ENCODE measurements around the gene EFNA5. TPM values are rescaled to one million over a fixed set of nuclear protein-coding genes. Genes with fewer than 3 reads are reported as not detected.
"Not testable (repeated sequence)": the region's sequence is repeated elsewhere in the genome, so short reads cannot be mapped to it uniquely, and the experiment has no call there.

EFNA5 gene
- total RNA-seq, 1 donor from 2014 or later, result 38.9 TPM

DNA sequence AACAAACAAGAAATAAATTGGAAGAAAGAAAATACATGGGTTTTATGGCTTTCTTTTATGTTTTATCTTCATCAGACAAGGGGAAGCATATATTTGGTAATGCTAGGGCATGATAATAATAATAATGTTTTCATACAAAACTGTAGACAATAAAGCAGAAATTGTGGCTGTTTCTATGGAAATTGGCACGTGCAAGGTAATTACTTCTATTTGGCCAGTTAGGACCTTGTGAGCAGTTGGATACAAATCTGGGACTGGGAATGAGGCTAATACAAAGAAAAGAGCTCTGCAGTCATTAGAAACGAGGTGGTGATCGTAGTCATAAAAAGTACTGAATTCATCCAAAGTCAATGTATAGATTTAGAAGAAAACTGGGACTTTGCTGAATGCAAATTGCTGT, 233.6 kb downstream of the EFNA5 start:
- Mint-ChIP-seq H3K4me1 (ENCODE audit: low read depth) (peaks cover 5% of the 10 kb centered on the region), H3K27ac (ENCODE audit: unreplicated experiment) (no peak overlapping the region), H3K9me3 (ENCODE audit: low read depth) (peaks cover 9% of the 10 kb centered on the region), H3K36me3 (ENCODE audit: low read depth) (no peaks in the 10 kb centered on the region), H3K27me3 (ENCODE audit: low read depth) (no peaks in the 10 kb centered on the region), H3K4me3 (ENCODE audit: unreplicated experiment) (no peak overlapping the region)
- TF ChIP-seq, protein P1, sequence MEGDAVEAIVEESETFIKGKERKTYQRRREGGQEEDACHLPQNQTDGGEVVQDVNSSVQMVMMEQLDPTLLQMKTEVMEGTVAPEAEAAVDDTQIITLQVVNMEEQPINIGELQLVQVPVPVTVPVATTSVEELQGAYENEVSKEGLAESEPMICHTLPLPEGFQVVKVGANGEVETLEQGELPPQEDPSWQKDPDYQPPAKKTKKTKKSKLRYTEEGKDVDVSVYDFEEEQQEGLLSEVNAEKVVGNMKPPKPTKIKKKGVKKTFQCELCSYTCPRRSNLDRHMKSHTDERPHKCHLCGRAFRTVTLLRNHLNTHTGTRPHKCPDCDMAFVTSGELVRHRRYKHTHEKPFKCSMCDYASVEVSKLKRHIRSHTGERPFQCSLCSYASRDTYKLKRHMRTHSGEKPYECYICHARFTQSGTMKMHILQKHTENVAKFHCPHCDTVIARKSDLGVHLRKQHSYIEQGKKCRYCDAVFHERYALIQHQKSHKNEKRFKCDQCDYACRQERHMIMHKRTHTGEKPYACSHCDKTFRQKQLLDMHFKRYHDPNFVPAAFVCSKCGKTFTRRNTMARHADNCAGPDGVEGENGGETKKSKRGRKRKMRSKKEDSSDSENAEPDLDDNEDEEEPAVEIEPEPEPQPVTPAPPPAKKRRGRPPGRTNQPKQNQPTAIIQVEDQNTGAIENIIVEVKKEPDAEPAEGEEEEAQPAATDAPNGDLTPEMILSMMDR (IDR thresholded peaks at IDR 0.05), result no peak
- DNase-seq (ENCODE audit: low spot score), result no peak

DNA sequence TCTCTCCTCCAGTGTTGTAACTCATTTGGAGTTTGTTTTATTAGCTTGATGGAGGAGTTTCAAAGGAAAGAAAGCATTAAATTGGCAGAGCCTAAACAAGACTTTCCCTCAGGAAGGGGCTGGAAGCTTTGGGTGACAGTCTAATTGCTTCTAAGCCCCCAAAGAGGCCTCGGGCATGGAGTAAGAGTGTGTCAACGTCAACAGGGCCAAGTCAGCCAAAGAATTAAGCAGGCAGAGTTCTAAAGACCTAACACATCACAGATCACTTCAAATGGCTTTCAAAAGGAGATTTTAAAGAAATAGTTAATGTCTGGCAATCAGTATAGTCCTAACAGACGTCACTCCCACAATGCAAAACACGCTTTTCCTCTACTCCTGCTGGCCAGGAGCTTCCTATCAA, 234.5 kb downstream of the EFNA5 start:
- Mint-ChIP-seq H3K27me3 (ENCODE audit: low read depth) (no peaks in the 10 kb centered on the region), H3K27ac (ENCODE audit: unreplicated experiment) (no peak overlapping the region), H3K4me1 (ENCODE audit: low read depth) (peaks cover 11% of the 10 kb centered on the region), H3K4me3 (ENCODE audit: unreplicated experiment) (no peak overlapping the region), H3K9me3 (ENCODE audit: low read depth) (peaks cover 9% of the 10 kb centered on the region), H3K36me3 (ENCODE audit: low read depth) (no peaks in the 10 kb centered on the region)
- no peak for DNase-seq (ENCODE audit: low spot score)
- TF ChIP-seq, protein P1 (IDR thresholded peaks at IDR 0.05), result no peak

DNA sequence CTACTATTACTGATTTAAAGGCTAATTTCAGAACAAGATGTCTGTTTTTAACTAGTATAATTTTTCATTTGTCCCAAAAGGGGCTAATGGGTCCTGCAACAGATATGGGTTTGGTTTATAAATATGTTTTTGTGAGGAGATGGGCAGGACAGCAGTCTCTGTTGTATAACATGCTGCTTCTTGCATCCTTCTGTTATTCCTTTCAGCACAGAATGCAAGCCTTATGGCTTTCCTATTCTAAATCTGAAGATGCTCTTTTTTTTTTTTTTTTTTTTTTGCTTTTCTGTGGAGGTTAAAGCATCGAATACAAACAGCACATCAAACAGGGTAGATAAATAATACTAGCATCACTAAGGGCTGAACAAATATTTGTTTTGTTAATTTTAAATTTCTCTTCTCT, 235.7 kb downstream of the EFNA5 start:
- no peak overlapping the region for H3K27ac Mint-ChIP-seq (ENCODE audit: unreplicated experiment)
- no peak overlapping the region for H3K4me3 Mint-ChIP-seq (ENCODE audit: unreplicated experiment)
- no peak for DNase-seq (ENCODE audit: low spot score)
- no peaks in the 10 kb centered on the region for H3K27me3 Mint-ChIP-seq (ENCODE audit: low read depth)
- peaks cover 15% of the 10 kb centered on the region for H3K4me1 Mint-ChIP-seq (ENCODE audit: low read depth)
- H3K9me3 Mint-ChIP-seq (ENCODE audit: low read depth), result peaks cover 9% of the 10 kb centered on the region
- H3K36me3 Mint-ChIP-seq (ENCODE audit: low read depth), result no peaks in the 10 kb centered on the region
- TF ChIP-seq, protein P1 (IDR thresholded peaks at IDR 0.05), result no peak

DNA sequence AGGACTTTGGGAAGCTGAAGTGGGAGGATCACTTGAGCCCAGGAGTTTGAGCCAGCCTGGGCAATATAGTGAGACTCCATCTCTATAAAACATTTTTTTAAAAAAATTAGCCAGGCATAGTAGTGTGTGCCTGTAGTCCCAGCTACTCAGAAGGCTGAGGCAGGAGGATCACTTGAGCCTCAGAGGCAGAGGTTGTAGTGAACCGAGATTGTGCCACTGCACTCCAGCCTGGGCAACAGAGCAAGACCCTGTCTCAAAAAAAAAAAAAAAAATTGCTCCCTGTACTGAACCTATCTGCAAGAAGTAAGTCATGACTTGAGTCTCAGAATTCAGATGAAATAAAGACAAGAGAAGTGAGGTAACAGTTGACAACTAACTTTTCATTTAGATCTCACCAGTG, 237.1 kb downstream of the EFNA5 start:
- H3K4me1 Mint-ChIP-seq (ENCODE audit: low read depth), result peaks cover 26% of the 10 kb centered on the region
- H3K4me3 Mint-ChIP-seq (ENCODE audit: unreplicated experiment); H3K27ac Mint-ChIP-seq (ENCODE audit: unreplicated experiment); DNase-seq (ENCODE audit: low spot score); H3K36me3 Mint-ChIP-seq (ENCODE audit: low read depth); H3K27me3 Mint-ChIP-seq (ENCODE audit: low read depth); H3K9me3 Mint-ChIP-seq (ENCODE audit: low read depth): not testable (repeated sequence)

DNA sequence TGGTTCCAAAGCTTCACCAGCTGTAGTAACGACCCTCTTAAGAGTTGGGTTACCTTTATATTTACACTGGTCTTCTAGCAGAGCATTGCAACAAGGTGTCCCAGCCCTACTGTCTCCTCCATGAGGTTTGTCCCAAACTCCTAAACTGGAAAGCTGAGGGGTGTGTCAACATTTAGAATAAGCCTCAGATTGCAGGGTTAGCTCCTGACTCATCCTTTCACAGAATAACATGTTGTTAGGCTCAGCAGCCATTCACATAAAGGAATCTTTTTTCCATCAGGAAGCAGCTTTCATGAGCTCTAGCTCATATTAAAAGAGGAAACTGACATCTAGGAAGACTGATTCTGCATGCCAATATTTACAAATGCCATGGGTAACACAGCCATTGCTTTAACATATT, 238.7 kb downstream of the EFNA5 start:
- TF ChIP-seq, protein P1 (IDR thresholded peaks at IDR 0.05), result no peak
- Mint-ChIP-seq H3K4me3 (ENCODE audit: unreplicated experiment) (no peak overlapping the region), H3K27me3 (ENCODE audit: low read depth) (no peaks in the 10 kb centered on the region), H3K27ac (ENCODE audit: unreplicated experiment) (no peak overlapping the region), H3K4me1 (ENCODE audit: low read depth) (peaks cover 33% of the 10 kb centered on the region), H3K36me3 (ENCODE audit: low read depth) (no peaks in the 10 kb centered on the region), H3K9me3 (ENCODE audit: low read depth) (no peaks in the 10 kb centered on the region)
- no peak for DNase-seq (ENCODE audit: low spot score)

DNA sequence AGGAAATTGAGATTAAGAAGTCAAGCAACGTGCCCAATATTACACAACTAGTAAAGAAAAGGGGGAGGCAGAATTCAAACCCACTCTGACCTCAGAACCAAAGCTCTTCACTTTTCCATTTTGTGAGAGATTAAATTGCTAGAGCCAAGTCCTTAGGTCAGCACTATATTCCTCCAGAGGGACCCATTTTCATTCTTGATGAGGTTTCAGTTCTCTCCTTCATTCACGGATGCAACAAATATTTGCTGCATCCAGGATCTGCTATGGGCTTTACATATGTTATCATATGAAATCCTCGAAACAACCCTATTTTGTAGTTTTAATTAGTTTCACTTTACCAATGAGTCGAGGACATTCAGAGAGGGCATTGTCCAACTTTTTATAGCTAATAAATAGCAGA, 239.2 kb downstream of the EFNA5 start:
- peaks cover 33% of the 10 kb centered on the region for H3K4me1 Mint-ChIP-seq (ENCODE audit: low read depth)
- DNase-seq (ENCODE audit: low spot score), result no peak
- H3K9me3 Mint-ChIP-seq (ENCODE audit: low read depth), result no peaks in the 10 kb centered on the region
- TF ChIP-seq, protein P1 (IDR thresholded peaks at IDR 0.05), result no peak
- no peaks in the 10 kb centered on the region for H3K27me3 Mint-ChIP-seq (ENCODE audit: low read depth)
- no peak overlapping the region for H3K4me3 Mint-ChIP-seq (ENCODE audit: unreplicated experiment)
- no peaks in the 10 kb centered on the region for H3K36me3 Mint-ChIP-seq (ENCODE audit: low read depth)
- no peak overlapping the region for H3K27ac Mint-ChIP-seq (ENCODE audit: unreplicated experiment)
